H54 (cell line): ENCODE data around the gene AKAP13.

Experiments used
- DNase-seq: peaks from one replicate; pipeline ENCODE4 v3.0.0; 2011; ENCODE audit warnings: low spot score, mixed read lengths; ENCODE audit not compliant: insufficient read length
- FAIRE-seq: peaks from 3 replicates; lab custom pipeline; 2011; peaks lifted over from hg19 to GRCh38; lab: Jason Lieb, UNC
- POLR2A ChIP-seq: IDR thresholded peaks from 2 replicates; pipeline ENCODE4 v1.6.1; 2011; ENCODE audit warnings: low read depth, mild to moderate bottlenecking, low read length

The AKAP13 gene

GRCh38 chr15:85551221-85551832, 170.9 kb downstream of the AKAP13 start:
- FAIRE-seq (no peak), DNase-seq (no peak)
- TF ChIP-seq POLR2A = no peak

DNA sequence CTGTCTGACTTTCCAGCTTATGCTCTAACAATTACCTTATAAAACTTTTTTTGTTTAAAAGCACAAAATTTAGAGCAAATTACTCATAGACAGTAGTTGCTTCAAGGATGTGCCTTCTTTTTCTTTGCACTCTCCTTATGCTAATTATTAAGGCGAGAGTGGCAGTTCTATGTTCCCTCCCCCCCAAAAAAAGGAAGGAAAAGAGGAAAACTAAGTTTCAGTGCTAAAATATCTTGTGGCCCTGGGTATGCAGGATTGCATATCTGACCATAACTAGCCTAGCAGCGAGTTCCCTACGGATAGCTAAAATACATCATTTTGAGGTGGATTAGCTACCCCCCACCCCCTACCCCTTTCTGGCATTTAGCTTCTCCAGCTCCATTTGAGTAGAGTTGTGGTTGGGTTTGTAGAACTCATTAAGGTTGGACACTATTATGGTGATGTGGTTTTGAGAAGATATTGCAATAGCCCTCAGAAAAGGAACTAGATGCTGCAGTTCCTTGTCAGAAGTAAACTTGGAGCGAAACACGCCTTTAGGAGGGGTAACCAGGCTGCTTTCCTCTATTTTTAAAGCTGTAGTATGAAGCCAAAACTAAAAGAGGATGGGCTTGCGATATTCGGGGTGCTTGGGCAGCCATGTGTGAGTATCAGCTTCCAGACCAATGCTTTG, 174.6 kb downstream of the AKAP13 start:
- no peak for FAIRE-seq
- TF ChIP-seq POLR2A = no peak

GRCh38 chr15:85555875-85556617, 175.6 kb downstream of the AKAP13 start:
- no peak for TF ChIP-seq POLR2A
- no peak for FAIRE-seq
- no peak for DNase-seq

More for the DNA sequence above, 174.6 kb downstream of the AKAP13 start:
- DNase-seq = no peak

- TF ChIP-seq POLR2A = no peak
- no peak for FAIRE-seq
Measured at GRCh38 chr15:85556618-85556895, 176.2 kb downstream of the AKAP13 start.

GRCh38 chr15:85557385-85557784, 177.0 kb downstream of the AKAP13 start:
- TF ChIP-seq POLR2A = no peak
- FAIRE-seq = no peak
- DNase-seq = no peak

More at GRCh38 chr15:85556618-85556895, 176.2 kb downstream of the AKAP13 start:
- no peak for DNase-seq

DNA sequence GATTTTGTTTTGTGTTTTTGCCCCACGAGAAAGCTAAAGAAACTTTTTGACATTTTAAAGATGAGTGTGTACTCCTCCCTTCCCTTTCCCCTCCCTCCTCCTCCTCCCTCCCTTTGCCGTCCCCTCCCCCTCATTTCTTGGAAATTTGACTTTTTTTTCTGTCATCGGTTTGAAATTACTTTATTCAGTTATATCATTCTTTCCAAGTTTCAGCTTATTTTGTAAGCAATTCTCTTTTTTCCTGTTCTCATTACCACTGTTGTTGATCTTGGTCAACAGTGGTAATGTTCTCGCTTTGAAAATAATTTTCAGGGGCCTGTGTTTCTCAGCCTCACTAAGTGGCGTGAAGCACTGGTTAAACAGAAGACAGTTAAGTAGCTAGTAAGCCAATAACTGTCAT, 178.4 kb downstream of the AKAP13 start:
- DNase-seq = no peak
- FAIRE-seq = no peak
- no peak for TF ChIP-seq POLR2A

DNA sequence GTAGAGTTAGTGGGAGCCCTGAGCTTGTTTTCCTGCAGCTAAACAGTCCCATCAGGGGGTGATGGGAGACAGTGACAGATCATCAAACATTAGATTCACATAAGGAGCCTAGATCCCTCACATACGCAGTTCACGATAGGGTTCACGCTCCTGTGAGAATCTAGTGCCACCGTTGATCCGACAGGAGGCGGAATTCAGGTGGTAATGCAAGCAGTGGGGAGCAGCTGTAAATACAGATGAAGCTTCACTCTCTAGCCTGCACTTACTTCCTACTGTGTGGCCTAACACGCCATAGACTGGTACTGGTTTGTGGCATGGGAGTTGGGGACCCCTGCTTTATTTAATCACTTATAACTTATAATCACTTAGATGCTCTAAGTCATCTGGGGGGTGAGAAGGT, 179.1 kb downstream of the AKAP13 start:
- FAIRE-seq = no peak
- DNase-seq = no peak
- no peak for TF ChIP-seq POLR2A

GRCh38 chr15:85562824-85563223, 182.4 kb downstream of the AKAP13 start:
- no peak for TF ChIP-seq POLR2A
- FAIRE-seq = no peak
- no peak for DNase-seq

DNA sequence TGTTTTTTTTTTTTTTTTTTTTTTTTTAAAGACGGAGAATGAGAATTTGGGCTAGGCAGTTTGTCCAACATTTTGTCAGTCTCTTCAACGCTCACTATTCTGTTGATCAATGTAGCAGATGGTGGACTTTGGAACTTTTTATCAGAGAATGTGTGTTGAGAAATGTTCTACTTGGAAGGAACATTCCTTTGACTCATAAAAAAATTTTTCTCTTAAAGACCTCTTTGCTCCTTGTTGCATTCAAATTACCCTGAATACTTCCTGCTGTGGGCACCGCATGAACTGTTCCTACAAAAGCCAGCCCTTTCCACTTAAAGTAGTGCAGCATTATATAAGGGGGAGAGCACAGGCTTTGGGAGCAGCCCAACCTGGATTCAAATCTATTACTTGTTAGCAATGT, 182.9 kb downstream of the AKAP13 start:
- FAIRE-seq (no peak), DNase-seq (no peak)
- TF ChIP-seq POLR2A = no peak

DNA sequence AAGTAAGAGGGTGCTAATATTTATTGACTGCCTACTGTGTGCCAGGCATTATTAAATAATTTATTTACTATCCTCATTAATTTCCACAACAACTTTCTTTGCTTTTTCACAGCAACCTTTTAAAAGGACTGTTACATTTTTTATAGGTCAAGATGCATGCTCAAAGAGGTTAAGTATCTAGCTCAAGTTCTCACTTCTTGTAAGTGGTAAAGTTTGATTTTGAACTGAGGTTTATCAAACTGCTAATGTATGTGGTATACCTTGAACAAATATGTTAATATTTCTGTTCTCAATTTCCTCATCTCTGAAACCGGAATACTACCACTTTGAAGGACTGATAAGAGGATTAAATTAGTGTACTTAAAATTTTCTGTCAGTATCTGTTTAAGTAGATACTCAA, 183.3 kb downstream of the AKAP13 start:
- TF ChIP-seq POLR2A = no peak
- FAIRE-seq (no peak), DNase-seq (no peak)

DNA sequence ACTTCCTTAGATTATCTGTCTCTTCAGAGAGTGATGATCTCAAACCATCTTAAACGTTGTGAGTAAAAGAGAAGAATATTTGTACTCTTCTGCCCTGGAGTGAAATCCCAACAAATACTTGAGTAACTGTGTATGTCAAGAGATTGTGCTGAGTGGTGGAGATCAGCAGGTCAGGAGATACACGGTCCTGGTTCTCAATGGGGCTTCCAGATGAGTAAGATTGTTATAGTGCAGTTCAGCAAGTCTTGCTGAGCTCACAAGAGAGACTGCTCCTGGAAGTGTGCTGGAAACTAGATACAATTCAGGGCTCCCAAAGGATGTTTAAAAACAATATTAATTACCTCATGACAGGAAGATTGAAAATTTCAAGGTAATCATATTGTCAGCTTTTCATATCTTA, 184.3 kb downstream of the AKAP13 start:
- DNase-seq = no peak
- FAIRE-seq = no peak
- TF ChIP-seq POLR2A = no peak

DNA sequence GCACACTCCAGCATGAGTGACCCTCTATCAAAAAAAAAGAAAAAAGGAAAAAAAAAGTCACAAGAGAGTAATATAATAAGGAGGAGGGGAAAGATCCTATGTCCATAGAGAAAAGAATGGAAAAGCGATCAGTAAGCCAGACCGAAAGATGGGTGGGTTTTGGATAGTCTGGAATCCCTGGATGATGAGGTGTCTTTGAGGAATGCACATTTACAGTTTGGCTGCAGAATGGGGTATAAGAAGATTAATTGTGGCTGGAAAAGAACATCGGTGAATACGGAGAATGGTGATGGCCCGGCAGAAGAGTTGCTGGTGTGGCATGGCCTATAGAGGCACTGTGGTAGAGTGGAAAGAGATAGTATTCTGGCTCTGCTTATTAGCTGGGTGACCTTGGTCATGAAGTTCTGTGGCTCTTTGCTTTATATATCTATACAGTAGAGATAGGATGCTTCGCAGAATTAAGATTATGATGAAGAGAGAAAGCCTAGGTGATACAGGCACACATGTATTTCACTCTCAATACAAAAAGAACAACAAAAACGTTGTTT, 187.9 kb downstream of the AKAP13 start:
- DNase-seq (no peak), FAIRE-seq (no peak)
- TF ChIP-seq POLR2A = no peak

GRCh38 chr15:85570336-85570735, 189.9 kb downstream of the AKAP13 start:
- no peak for DNase-seq
- TF ChIP-seq POLR2A = no peak
- FAIRE-seq = no peak

GRCh38 chr15:85571780-85572179, 191.4 kb downstream of the AKAP13 start:
- TF ChIP-seq POLR2A = no peak
- FAIRE-seq (no peak), DNase-seq (no peak)
